GM19372 (cell line): ENCODE measurements around the gene ZNF256.
A peak's percentile ranks its signal among the peaks of the same experiment; 100 is the strongest.

ENCODE experiments used
- ATAC-seq: cut with Tn5 transposase; IDR thresholded peaks from one replicate; pipeline ENCODE4 v1.9.1; 2021; ENCODE audit warnings: mild to moderate bottlenecking, low read depth, moderate library complexity; ENCODE audit not compliant: unreplicated experiment

ZNF256 gene

DNA sequence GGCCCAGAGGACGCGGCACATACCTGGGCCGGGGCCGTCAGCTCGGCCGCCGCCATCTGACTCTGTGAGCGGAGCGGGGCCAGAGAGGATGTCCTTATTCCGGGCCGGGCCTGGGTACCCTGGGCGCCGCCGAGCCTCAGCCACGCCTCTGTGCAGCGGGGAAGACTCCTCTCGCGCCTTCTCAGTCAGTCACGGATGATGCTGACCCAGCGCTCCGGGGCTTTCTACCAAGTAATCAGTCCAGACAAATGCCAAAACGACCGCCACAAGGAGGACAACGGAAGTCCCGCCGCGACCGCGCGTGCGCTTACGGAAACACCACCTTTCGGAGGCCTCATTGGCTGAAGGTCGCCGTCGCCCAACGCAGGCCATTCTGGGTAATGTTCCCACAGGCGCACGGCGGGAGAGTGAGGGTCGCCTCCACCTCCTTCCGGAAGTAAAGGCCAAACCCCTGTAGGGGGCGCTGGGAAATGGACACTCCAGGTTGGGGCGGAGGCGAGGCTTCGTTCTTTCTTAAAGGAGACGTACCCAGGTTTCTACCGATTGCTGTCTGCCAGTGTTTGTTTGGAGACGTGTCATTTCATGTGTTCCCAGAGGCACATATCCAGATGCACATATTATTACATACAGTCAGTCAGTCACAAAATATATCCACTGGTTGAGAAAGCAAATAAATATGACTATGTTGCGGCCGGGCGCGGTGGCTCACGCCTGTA, at the start of gene ZNF256:
Gene ZNF256 (minus strand): TSS at position 288 of the 716 bp plus-strand sequence. CDS start 232 bp downstream, at position 56.
- ATAC-seq = peak; percentile 92

DNA sequence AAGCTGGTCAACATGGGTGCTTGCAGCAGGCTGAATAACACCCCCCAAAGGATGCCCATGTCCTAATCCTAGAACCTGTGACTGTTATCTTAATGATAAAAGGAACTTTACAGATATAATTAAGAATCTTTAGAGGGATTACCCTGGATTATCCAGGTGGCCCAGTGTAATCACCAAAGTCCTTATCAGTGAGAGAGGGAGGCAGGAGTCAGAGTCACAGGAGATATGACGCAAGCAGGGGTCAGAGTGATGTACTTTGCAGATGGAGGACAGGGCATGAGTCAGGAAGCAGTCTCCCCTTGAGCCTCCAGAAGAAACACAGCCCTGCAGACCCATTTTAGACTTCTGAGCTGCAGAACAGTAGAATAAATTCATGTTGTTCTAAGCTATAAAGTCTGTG, 45.3 kb upstream of the ZNF256 start:
- ATAC-seq = no peak

DNA sequence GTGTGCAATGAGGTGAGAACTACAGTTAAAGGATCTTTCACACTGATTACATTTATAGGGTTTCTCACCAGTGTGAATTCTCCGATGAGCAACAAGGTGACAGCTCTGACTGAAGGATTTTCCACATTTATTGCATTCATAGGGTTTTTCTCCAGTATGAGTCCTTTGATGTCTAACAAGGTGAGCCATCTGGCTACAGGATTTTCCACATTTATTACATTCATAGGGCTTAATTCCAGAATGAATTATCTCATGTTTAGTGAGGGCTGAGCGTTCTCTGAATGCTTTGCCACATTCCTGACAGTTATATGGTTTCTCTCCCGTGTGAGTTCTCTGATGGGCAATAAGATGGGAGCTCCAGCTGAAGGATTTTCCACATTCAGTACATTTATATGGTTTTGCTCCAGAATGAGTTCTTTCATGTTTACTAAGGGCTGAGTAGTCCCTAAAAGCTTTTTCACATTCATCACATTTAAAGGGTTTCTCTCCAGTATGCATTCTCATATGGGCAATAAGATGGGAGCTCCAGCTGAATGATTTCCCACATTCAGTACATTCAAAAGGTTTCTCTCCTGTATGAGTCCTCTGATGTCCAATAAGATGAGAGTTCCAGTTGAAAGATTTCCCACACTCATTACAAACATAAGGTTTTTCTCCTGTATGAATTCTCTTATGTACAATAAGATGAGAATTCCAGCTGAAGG, 31.2 kb upstream of the ZNF256 start:
- ATAC-seq = no peak

DNA sequence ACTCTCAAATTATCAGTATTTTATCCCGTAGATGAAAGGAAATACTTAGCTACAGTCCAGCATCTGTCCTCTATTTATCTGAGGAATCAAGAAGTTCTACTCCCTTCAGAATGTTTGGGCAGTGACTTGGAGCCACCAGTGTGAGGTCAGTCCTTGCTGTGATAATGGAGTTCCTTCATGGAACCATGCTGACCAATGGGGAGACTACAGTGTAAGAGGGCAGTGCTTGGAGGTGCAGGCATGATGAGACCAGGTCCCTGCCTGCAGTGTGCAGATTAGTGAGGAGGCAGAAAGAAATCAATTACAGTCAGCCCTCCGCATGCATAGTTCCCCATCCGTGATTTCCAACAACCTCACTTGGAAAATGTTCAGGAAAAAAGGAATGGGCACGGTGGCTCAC, 26.9 kb upstream of the ZNF256 start, which contains the start of gene C19orf18:
Gene C19orf18 (minus strand): TSS at position 101 of the 400 bp plus-strand sequence. CDS start 102 bp downstream, outside the sequence.
- no peak for ATAC-seq

DNA sequence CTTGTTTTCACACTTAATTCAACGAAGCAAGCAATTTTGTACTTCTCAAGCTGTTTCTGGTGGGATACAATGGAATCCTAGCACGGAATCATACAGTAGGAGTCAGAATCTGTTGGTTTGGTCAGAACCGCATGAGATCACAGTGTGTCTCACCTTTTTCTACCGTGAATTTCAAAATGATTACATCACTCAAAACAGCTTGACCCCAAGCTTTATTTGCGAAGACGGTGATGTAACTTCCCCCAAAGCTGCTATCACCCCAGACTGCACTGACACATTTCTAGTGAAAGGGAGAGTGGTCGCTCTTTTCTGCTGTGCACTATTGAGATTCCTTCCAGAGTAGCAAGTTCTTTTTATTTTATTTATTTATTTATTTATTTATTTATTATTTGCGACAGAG, 17.3 kb upstream of the ZNF256 start:
- ATAC-seq = no peak

DNA sequence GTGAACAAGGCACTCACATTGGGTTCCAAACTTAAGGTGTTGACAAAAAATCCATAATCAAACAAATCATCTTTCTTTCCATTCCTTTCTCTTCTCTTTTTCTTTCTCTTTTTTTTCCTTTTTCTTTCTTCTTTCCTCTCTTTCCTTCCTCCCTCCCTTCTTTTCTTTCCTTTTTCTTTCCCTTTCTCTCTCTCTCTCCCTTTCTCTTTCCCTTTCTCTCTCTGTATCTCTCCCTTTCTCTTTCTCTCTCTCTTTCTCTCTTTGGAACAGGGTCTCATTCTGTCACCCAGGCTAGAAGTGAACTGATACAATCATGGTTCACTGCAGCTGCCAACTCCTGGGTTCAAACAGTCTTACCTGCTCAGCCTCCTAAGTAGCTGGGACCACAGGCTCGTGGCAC, 14.3 kb upstream of the ZNF256 start:
- ATAC-seq = no peak

DNA sequence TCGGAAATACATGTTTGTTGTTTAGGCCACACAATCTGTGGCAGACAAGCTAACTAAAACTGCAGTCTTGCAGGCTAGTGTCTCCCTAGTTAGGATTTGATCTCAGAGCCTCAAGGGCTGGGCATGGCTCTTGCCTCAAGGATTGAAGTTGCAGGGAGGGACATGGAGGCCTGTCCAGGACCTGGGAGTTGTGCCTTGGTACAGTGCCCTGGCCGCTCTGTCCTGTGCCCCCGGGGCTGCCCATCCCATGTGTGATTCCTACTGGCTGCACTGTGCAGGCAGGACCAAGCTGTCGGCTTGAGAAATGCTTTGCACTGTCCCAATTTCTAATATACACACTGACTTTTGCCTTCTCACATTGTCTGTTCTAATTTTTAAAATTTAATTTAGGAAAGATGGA, 7.5 kb upstream of the ZNF256 start:
- no peak for ATAC-seq

DNA sequence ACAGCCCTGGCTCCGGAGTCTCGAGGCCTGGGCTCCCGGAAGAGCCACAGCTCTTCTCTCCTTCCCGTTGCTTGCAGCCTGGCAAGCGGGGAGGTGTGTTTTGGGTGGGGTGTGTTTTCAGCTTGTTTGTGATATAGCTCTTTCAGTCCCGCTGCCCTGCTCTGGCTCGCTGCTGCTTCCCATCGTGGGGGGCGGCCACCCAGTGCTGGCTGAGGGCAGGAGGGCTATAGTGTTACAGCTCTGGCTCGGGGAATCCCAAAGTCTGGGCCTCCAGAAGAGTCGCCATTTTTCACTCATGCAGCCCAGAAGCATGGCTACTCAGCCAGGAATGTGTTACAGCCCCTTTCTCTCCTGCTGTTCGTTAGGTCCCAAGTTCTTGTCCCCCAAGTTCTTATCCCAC, 2.2 kb upstream of the ZNF256 start:
- ATAC-seq = no peak

DNA sequence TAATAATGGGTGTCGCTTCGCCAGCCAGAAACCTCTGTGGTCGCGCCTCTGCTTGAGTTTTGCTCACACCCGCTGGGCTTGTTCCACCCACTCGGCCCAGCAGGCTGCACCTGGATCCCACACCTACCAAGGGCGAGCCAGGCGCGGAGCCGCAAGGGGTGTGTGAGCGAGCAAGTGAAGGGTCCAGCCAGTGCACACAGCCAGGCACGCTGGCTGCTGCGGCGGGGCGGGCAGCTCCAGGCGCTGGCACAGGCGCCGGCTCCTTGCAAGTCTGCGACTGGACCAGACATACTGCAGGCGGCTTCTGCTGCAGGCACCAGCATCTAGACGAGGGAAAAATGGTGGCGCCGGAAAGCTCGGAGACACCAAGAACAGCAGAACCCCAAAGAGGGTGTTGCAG, 1.8 kb upstream of the ZNF256 start:
- no peak for ATAC-seq

DNA sequence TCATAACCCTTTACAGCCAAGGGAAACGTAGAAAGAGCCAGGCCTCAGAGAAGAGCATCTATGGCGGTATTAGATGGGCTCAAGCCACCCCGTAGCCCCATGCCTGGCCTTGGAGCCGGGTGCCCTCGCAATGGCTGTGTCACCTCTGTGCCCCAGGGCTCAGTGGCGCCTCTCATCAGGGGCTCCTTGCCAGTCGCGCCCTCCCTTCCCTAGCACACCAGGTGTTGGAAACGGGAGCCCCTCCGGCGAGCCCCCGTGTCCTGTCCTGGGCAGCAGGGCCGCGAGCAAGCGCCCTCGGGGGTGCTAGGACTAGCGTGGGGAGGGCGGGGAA, 453 bp downstream of the ZNF256 start:
- peak; percentile 10 for ATAC-seq

DNA sequence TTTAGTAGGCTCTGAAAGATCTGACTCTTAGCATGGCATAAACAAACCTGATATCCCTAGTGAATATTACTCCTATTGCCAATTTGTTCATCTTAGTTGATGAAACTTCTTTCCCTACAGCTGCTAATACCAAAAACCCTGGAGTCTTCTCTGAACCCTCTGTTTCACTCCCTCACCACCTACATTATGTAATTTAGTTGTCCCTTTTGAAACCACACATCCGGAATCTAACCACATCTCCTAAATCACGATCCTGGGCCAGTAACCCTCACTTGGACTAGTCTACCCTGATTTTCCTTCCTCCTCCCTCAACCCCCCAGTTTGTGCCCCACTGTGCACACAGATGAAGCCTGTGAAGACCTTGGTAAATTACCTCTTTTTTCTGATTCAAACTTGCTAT, 1.2 kb downstream of the ZNF256 start:
- ATAC-seq = no peak

DNA sequence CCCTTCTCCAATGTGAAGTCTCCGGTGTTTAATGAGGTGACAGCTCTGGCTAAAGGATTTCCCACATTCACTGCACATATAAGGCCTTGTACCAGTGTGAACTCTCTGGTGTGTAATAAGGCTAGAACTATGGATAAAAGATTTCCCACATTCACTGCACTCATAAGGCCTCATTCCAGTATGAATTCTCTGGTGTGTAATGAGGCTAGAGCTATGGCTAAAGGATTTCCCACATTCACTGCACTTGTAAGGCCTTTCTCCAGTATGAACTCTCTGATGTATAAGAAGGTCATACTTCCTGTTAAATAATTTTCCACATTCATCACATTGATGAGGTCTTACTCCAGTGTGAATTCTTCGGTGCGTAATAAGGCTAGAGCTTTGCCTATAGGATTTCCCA, 5.9 kb downstream of the ZNF256 start:
- ATAC-seq = no peak

DNA sequence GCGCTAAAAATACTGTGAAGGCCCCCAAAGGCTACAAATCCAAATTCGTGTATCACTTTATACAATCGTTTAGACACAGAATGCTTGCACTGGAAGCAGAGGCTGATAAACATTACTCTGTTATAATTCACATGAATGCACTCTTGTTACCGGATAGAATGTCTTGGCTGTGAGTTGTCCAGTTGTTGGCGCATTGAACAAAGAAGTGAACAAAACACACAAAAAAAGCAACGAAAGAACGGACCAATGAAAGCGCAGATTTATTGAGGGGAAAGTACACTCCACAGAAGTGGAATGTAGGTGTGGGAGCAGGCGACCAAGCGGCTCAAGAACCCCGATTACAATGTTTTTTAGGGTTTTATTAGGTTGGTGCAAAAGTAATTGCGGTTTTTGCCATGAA, 11.8 kb downstream of the ZNF256 start:
- no peak for ATAC-seq

DNA sequence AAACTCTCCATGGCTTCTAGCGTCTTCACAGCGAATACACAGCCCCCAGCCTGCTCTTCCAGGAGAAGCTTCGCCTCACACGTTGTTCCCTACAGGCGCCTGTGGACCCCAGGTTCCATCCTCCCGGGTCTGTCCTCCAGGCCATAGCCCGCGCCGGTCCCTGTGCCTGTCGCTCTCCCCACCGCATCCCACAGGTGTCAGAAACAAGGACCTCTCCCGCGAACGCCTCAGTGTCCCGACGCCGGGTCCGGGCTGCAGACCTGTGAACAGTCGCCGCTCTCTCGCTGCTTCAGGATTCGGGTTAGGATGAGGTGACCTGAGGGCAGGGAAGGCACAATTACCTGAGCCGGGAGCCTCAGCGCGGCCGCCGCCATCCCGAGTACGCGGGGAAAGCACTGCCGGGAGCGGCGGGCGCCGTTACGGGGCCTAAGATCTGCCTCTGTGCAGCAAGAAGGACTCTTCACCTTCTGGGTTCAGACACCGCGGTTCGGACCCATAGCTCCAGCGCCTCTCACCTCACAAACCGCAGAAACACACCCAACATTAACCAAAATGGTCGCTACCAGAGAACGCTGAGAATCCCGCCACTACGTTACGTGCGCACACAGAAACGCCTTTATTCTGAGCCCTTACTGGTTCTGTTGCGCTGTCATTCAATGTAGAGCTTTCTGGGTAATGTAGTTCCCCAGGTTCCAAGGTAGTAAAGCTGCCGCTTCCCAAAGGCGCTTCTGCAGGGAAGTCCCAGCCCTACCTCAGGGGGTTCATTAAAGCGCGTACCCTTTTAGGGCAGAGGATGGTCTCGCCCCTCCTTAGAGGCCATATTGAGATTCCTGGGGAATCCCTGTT, 12.5 kb downstream of the ZNF256 start, which contains the start of gene ZNF418:
Gene ZNF418 (minus strand): TSS at position 583 of the 846 bp plus-strand sequence. CDS start 1,580 bp downstream, outside the sequence.
- ATAC-seq = peak; percentile 85

DNA sequence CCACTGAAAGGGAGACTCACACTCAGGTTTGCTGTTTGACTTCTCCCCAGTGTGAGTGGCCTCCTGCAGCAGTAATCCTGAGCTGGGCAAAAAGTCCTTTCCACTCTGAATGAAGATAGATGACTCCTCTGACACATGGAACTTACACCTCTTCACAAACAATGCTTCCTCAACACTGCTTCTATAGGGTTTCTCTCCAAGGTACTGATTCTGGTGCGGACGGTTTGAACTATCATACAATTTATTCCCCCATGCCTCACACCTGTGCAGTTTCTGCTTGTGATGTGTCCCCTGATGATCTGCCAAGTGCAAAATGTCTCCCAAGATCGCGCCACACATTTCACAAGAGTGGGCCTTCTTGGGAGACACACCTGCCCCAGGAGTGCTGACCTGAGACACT, 19.9 kb downstream of the ZNF256 start:
- no peak for ATAC-seq

DNA sequence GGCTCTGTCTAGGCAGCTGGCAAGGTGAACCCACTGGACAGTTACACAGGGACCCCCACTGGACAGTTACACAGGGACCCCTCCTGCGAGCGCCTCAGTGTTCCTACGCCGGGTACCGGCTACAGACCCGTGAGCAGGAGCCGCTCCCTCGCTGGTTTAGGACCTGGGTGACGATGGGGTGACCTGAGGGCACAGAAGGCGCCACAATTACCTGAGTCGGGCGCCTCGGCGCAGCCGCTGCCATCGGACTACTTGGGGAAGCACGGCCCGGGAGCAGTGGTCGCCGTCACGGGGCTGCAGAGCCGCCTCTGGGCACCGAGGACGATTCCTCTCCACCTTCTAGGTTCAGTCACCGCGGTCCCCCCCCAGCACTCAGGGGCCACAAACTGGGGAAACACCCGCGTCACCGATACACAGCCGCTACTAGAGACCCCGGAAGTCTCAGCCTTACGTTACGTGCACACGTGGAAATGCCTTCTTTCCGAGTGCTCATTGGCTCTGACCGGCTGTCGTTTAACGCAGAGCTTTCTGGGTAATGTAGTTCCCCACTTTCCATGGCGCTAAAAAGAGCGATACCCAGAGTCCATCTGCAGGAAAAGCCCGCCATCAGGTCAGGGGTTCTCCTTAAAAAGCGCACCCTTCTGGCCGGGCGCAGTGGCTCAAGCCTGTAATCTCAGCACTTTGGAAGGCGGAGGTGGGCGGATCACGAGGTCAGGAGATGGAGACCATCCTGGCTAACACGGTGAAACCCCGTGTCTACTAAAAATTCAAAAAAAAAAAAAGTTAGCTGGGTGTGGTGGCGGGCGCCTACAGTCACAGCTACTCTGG, 31.1 kb downstream of the ZNF256 start, which contains the start of gene ZNF417:
Gene ZNF417 (minus strand): TSS at position 425 of the 828 bp plus-strand sequence. CDS start 181 bp downstream, at position 244.
- ATAC-seq = peak; percentile 96

DNA sequence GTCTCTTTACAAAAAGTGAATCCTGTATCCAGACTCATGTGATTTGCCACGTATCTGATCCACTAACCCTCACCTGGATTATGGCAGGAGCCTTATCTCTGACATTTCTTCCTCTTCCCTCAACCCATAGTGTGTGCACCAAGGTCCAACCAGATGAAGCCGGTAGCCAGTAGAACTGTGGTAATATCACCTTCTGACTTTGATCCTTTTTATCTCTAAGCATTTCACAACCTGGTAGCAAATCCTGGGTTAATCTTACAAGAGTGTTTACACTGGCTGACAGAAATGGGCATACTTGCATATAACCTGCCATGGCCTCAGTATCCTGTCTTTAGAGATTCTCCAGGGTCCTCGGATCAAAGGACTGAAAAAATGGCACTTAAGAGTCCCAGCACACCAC, 33.0 kb downstream of the ZNF256 start:
- no peak for ATAC-seq

DNA sequence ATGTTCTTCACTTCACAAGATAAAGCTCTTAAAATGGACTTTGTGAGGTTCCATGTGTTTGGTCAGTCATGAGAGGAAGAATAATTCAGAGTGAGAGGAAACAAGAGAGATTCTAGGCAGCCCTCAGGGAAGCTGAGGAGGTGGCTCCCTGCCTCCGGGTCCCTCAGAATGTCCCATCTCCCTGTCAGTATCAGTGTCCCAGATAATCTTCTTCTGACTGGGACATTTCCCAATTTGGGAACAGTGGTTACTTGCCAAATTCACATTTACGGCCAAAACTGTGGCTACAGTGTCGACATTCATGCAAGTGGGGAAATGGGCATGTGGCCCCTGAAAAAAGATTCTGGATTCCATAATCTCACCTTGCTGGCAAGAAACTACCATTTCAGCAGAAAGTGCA, 40.1 kb downstream of the ZNF256 start:
- no peak for ATAC-seq

DNA sequence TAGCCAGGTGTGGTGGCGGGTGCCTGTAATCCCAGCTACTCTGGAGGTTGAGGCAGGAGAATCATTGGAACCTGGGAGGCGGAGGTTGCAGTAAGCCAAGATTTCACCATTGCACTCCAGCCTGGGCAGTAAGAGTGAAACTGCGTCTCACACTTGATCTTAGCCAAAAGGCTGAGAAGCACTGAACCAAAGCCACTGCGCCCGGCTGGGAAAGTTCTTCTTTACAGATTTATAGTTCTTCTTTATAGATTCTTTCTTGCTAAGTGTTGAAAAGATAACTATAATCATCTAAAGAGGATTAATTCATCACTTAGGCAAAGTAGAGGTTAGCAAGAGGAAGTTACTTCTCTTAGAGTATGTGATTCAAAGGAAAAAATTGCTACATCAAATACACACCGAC, 42.2 kb downstream of the ZNF256 start:
- ATAC-seq = no peak

DNA sequence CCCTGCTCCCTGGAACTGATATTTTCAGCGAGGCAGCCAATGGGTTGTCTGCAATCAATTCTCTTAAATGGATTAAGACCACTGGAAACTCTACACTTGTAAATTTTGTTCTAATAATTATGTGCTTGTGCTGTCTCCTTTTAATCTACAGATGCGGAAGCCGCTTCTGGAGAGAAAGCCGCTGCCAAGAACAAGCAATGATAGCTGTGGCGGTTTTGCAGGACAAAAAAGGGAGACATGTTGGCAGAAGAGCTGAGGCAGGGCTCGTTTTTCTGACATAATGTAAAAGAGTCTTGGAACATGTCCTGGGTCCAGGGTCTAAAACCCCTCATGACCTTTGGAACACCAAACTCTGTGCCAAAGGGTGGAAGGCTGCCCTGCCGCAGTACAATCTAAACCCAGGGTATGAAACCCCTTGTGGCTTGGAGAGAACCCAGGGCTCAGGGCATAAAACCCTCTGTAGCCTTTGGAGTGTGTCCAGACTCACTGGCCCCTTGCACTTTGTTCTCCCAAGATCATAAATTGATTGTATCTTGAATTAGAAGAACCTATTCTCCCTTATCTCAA, 43.8 kb downstream of the ZNF256 start:
- ATAC-seq = no peak
